ENCODE measurements around the gene CATSPER4. TPM values are rescaled to one million over a fixed set of nuclear protein-coding genes. Genes with fewer than 3 reads are reported as not detected.
A peak's percentile ranks its signal among the peaks of the same experiment; 100 is the strongest.

The CATSPER4 gene
- total and polyA plus RNA-seq, 2 of the 13 experiments (the other 11 are each of a cell fraction or from before 2014, with no cell fraction given) = not detected

DNA sequence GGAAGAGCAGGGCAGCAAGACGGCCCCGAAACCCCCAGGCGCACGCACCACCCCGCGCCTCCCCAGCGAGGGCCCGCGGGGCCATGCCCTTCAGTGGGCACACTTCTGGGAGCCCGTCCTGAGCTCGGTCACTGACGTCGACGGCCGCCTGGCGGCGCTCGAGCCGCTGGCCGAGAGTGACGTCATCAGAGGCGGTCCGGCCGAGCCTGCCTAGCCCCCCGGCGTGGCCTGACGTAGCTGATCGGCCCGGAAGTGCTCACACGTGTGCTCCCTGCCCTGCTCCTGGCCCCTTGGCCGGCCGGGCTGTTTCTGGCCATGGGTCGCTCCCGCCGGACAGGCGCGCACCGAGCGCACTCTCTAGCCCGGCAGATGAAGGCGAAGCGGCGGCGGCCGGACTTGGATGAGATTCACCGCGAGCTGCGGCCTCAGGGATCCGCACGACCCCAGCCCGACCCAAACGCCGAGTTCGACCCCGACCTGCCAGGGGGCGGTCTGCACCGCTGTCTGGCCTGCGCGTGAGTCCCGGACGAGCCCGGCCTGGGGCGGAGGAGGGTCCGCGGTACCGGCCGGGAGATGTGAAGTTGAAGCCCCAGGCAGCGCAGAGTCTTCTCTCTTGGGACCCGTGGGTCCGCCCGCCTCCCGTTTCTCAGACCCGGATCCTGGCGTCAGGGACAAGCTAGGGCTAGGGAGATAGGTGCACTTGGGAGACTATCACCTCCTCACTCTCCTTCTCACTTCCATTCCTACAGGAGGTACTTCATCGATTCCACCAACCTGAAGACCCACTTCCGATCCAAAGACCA, 20.5 kb upstream of the CATSPER4 start, which contains the start of gene ZNF593 (continued):
- TF ChIP-seq, protein P1, sequence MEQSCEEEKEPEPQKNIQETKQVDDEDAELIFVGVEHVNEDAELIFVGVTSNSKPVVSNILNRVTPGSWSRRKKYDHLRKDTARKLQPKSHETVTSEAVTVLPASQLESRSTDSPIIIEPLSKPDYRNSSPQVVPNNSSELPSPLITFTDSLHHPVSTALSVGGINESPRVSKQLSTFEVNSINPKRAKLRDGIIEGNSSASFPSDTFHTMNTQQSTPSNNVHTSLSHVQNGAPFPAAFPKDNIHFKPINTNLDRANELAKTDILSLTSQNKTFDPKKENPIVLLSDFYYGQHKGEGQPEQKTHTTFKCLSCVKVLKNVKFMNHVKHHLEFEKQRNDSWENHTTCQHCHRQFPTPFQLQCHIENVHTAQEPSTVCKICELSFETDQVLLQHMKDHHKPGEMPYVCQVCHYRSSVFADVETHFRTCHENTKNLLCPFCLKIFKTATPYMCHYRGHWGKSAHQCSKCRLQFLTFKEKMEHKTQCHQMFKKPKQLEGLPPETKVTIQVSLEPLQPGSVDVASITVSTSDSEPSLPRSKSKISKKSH (CRISPR knock-in tag; IDR thresholded peaks at IDR 0.05; ENCODE audit: borderline replicate concordance) = peak; percentile 83; the same call in 1 of the 2 replicates
- TF ChIP-seq, protein P2, sequence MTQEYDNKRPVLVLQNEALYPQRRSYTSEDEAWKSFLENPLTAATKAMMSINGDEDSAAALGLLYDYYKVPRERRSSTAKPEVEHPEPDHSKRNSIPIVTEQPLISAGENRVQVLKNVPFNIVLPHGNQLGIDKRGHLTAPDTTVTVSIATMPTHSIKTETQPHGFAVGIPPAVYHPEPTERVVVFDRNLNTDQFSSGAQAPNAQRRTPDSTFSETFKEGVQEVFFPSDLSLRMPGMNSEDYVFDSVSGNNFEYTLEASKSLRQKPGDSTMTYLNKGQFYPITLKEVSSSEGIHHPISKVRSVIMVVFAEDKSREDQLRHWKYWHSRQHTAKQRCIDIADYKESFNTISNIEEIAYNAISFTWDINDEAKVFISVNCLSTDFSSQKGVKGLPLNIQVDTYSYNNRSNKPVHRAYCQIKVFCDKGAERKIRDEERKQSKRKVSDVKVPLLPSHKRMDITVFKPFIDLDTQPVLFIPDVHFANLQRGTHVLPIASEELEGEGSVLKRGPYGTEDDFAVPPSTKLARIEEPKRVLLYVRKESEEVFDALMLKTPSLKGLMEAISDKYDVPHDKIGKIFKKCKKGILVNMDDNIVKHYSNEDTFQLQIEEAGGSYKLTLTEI (CRISPR knock-in tag; conservative IDR thresholded peaks at IDR 0.05) = no peak
- TF ChIP-seq, protein P3, sequence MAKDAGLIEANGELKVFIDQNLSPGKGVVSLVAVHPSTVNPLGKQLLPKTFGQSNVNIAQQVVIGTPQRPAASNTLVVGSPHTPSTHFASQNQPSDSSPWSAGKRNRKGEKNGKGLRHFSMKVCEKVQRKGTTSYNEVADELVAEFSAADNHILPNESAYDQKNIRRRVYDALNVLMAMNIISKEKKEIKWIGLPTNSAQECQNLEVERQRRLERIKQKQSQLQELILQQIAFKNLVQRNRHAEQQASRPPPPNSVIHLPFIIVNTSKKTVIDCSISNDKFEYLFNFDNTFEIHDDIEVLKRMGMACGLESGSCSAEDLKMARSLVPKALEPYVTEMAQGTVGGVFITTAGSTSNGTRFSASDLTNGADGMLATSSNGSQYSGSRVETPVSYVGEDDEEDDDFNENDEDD (CRISPR knock-in tag; IDR thresholded peaks at IDR 0.05; ENCODE audit: borderline replicate concordance) = peak; percentile 67; the same call in 1 of the 2 replicates
- TF ChIP-seq JUN (CRISPR knock-in tag; IDR thresholded peaks at IDR 0.05) = peak; percentile 91
- TF ChIP-seq, protein P4, sequence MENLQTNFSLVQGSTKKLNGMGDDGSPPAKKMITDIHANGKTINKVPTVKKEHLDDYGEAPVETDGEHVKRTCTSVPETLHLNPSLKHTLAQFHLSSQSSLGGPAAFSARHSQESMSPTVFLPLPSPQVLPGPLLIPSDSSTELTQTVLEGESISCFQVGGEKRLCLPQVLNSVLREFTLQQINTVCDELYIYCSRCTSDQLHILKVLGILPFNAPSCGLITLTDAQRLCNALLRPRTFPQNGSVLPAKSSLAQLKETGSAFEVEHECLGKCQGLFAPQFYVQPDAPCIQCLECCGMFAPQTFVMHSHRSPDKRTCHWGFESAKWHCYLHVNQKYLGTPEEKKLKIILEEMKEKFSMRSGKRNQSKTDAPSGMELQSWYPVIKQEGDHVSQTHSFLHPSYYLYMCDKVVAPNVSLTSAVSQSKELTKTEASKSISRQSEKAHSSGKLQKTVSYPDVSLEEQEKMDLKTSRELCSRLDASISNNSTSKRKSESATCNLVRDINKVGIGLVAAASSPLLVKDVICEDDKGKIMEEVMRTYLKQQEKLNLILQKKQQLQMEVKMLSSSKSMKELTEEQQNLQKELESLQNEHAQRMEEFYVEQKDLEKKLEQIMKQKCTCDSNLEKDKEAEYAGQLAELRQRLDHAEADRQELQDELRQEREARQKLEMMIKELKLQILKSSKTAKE (CRISPR knock-in tag; IDR thresholded peaks at IDR 0.05; ENCODE audit: borderline replicate concordance) = peak; percentile 54; the same call in 1 of the 2 replicates
- no peak for TF ChIP-seq ZNF124 (CRISPR knock-in tag; IDR thresholded peaks at IDR 0.05)
- TF ChIP-seq, protein P5, sequence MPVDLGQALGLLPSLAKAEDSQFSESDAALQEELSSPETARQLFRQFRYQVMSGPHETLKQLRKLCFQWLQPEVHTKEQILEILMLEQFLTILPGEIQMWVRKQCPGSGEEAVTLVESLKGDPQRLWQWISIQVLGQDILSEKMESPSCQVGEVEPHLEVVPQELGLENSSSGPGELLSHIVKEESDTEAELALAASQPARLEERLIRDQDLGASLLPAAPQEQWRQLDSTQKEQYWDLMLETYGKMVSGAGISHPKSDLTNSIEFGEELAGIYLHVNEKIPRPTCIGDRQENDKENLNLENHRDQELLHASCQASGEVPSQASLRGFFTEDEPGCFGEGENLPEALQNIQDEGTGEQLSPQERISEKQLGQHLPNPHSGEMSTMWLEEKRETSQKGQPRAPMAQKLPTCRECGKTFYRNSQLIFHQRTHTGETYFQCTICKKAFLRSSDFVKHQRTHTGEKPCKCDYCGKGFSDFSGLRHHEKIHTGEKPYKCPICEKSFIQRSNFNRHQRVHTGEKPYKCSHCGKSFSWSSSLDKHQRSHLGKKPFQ (CRISPR knock-in tag; IDR thresholded peaks at IDR 0.05; ENCODE audit: insufficient replicate concordance) = peak; percentile 78
- TF ChIP-seq HNRNPH1 (optimal IDR thresholded peaks at IDR 0.05; ENCODE audit: low read depth, low read length) = no peak
- TF ChIP-seq ZNF891 (CRISPR knock-in tag; IDR thresholded peaks at IDR 0.05) = peak; percentile 74; the same call in 1 of the 2 replicates
- no peak for TF ChIP-seq EP300 (IDR thresholded peaks at IDR 0.05; ENCODE audit: low read depth in 2 of 2, low read length in 2 of 2)
- TF ChIP-seq EP300 (CRISPR knock-in tag; IDR thresholded peaks at IDR 0.05; ENCODE audit: borderline replicate concordance) = no peak
- peak; percentile 40; the same call in 1 of the 2 replicates for TF ChIP-seq ZNF3 (CRISPR knock-in tag; IDR thresholded peaks at IDR 0.05)
- peak; percentile 31 for TF ChIP-seq STAG1 (CRISPR knock-in tag; IDR thresholded peaks at IDR 0.05)
- peak; percentile 92; the same call in 1 of the 2 replicates for TF ChIP-seq ZNF691 (CRISPR knock-in tag; IDR thresholded peaks at IDR 0.05; ENCODE audit: borderline replicate concordance, low read depth)
- TF ChIP-seq, protein P6, sequence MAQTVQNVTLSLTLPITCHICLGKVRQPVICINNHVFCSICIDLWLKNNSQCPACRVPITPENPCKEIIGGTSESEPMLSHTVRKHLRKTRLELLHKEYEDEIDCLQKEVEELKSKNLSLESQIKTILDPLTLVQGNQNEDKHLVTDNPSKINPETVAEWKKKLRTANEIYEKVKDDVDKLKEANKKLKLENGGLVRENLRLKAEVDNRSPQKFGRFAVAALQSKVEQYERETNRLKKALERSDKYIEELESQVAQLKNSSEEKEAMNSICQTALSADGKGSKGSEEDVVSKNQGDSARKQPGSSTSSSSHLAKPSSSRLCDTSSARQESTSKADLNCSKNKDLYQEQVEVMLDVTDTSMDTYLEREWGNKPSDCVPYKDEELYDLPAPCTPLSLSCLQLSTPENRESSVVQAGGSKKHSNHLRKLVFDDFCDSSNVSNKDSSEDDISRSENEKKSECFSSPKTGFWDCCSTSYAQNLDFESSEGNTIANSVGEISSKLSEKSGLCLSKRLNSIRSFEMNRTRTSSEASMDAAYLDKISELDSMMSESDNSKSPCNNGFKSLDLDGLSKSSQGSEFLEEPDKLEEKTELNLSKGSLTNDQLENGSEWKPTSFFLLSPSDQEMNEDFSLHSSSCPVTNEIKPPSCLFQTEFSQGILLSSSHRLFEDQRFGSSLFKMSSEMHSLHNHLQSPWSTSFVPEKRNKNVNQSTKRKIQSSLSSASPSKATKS (CRISPR knock-in tag; IDR thresholded peaks at IDR 0.05) = no peak
